Measurements from ENCODE around the gene SIAE.

DNA sequence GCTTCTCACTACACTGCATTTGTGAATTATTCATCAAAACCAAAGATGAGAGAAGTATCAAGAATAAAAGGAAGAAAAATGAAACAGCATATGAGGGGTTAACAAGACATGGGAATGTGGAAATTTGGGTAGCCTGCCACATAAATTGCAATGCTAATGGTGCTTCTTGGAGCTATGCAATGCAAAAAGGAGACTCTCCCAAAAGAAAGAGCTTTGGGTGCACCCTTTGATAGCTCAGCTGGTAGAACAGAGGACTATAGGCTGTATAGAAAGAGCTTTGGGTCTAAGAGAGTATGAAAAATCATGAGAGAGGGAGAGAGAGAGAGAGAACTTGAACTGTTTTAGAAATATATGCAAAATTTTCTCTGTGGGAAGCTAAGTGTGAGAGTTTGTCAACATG, 26.5 kb upstream of the SIAE start:
- TF ChIP-seq POLR2A (IDR thresholded peaks at IDR 0.05; ENCODE audit: low read depth, low read length), result no peak
- TF ChIP-seq TAF1 (IDR thresholded peaks at IDR 0.05; ENCODE audit: low read depth, low read length), result no peak
- TF ChIP-seq POLR2AphosphoS5 (IDR thresholded peaks at IDR 0.05; ENCODE audit: low read depth, low read length), result no peak
- TF ChIP-seq SPI1 (IDR thresholded peaks at IDR 0.05; ENCODE audit: low read depth, low read length), result no peak
- TF ChIP-seq PAX5 (IDR thresholded peaks at IDR 0.05; ENCODE audit: insufficient read depth, low read length, severe bottlenecking), result no peak
- TF ChIP-seq POU2F2 (IDR thresholded peaks at IDR 0.05; ENCODE audit: low read depth, low read length), result no peak

All from GM12891 (cell line).